Activated B cell treated with CpG ODN at 0.5 μM for 24 hours (primary cell): ENCODE data around the gene FIBCD1. TPM values are rescaled to one million over a fixed set of nuclear protein-coding genes. Genes with fewer than 3 reads are reported as not detected.

Experiments used
- ATAC-seq: fragments of 200-7000 bp; cut with Tn5 transposase; one replicate; pipeline ENCODE4 v1.10.0; 2021; ENCODE audit warnings: low read depth, mild to moderate bottlenecking, moderate library complexity
- CTCF ChIA-PET: fragments of 350-600 bp; sonication (Branson Sonifier 250); formaldehyde crosslinking; loops from one replicate; lab custom pipeline; 2021; ENCODE audit warnings: antibody characterized with exemption; lab: Charles Lee
- POLR2A ChIA-PET: fragments of 350-600 bp; sonication (Branson Sonifier 250); formaldehyde crosslinking; loops from one replicate; lab custom pipeline; 2021; ENCODE audit warnings: antibody characterized with exemption; lab: Charles Lee
- DNase-seq: peaks from one replicate; pipeline ENCODE4 v3.0.0; 2022
- H3K27ac Mint-ChIP-seq: one replicate; pipeline ENCODE4 v1.8.0; 2020; ENCODE audit warnings: mixed read lengths
- H3K27me3 Mint-ChIP-seq: one replicate; pipeline ENCODE4 v1.8.0; 2021; ENCODE audit warnings: mixed read lengths
- H3K36me3 Mint-ChIP-seq: one replicate; pipeline ENCODE4 v1.8.0; 2021; ENCODE audit warnings: low read depth, mixed read lengths
- H3K4me1 Mint-ChIP-seq: one replicate; pipeline ENCODE4 v1.8.0; 2021; ENCODE audit warnings: mixed read lengths
- H3K4me3 Mint-ChIP-seq: one replicate; pipeline ENCODE4 v1.8.0; 2020; ENCODE audit warnings: mild to moderate bottlenecking, mixed read lengths
- H3K9me3 Mint-ChIP-seq: one replicate; pipeline ENCODE4 v1.8.0; 2020; ENCODE audit warnings: mixed read lengths
- CTCF ChIP-seq: fragments of 200-600 bp; IDR thresholded peaks from one replicate; pipeline ENCODE4 v1.8.0; 2022; ENCODE audit warnings: antibody characterized with exemption, mild to moderate bottlenecking
- intact Hi-C: fragments of 100-400 bp; cut with micrococcal nuclease; formaldehyde crosslinking; loops from one replicate; pipeline ENCODE4 v1.15.1; 2024
- total RNA-seq: library from RNA; stranded (reverse); gene quantifications from 2 replicates; pipeline ENCODE4 v1.2.3, GENCODE V29; 2022

FIBCD1 gene
- total RNA-seq, 1 donor from 2014 or later = not detected

GRCh38 chr9:130854092-130854491 lies 85.0 kb downstream of the FIBCD1 start:
- intact Hi-C loops = no loop called here
- ChIA-PET POLR2A (no interaction called here), CTCF (interaction anchor here (0.8 kb wide), 1 partner anchor 153 kb away, joined by 3 read pairs; no protein-coding TSS in a partner anchor)
- Mint-ChIP-seq H3K4me3 (no peak overlapping the region), H3K36me3 (peaks cover 38% of the 10 kb centered on the region), H3K4me1 (no peaks in the 10 kb centered on the region), H3K27me3 (no peaks in the 10 kb centered on the region), H3K27ac (no peak overlapping the region), H3K9me3 (no peaks in the 10 kb centered on the region)
- no peak for TF ChIP-seq CTCF
- ATAC-seq = no peak
- DNase-seq = no peak

- ChIA-PET CTCF (interaction anchor here (0.7 to 0.8 kb wide), 3 partner anchors 14 to 194 kb away, joined by 3 read pairs; no protein-coding TSS in a partner anchor), POLR2A (no interaction called here)
- DNase-seq (no peak), ATAC-seq (no peak)
- no peaks in the 10 kb centered on the region for H3K27me3 Mint-ChIP-seq
- intact Hi-C loops = no loop called here
- H3K36me3 Mint-ChIP-seq = peaks cover 33% of the 10 kb centered on the region
- H3K9me3 Mint-ChIP-seq = no peaks in the 10 kb centered on the region
- no peak overlapping the region for H3K27ac Mint-ChIP-seq
- TF ChIP-seq CTCF = no peak
- H3K4me1 Mint-ChIP-seq = no peaks in the 10 kb centered on the region
- no peak overlapping the region for H3K4me3 Mint-ChIP-seq
Measured at GRCh38 chr9:130852801-130853200, 86.2 kb downstream of the FIBCD1 start.

Other genes starting within 250 kb of the FIBCD1 start
- gene EXOSC2, start 245.5 kb downstream of the FIBCD1 start, total RNA-seq = 49.6 and 54.8 TPM in 2 replicates
- gene ABL1, start 104.0 kb downstream of the FIBCD1 start, total RNA-seq = 32.8 and 41.6 TPM in 2 replicates
- gene QRFP, start 42.4 kb downstream of the FIBCD1 start, total RNA-seq = not detected in 2 replicates
- gene LAMC3, start 69.9 kb upstream of the FIBCD1 start, total RNA-seq = not detected in 2 replicates
- not detected in 2 replicates for gene AIF1L, start 157.3 kb upstream of the FIBCD1 start, total RNA-seq
- gene NUP214, start 186.3 kb upstream of the FIBCD1 start, total RNA-seq = 72.2 and 90.9 TPM in 2 replicates